AG09309 (cell line): ENCODE data around the gene ZNF592.

Experiments used
- DNase-seq: peaks from one replicate; pipeline ENCODE4 v3.0.0-alpha.2; 2010; ENCODE audit warnings: low read depth
- H3K4me3 ChIP-seq: 2 replicates; pipeline ENCODE4 v1.5.1; 2011; ENCODE audit warnings: mild to moderate bottlenecking, low read depth, low read length, moderate library complexity; ENCODE audit not compliant: control insufficient read depth
- TF ChIP-seq, protein P1 (sequence below): IDR thresholded peaks from 2 replicates; pipeline ENCODE4 v1.5.1; 2011; ENCODE audit warnings: mild to moderate bottlenecking, low read depth, low read length, inconsistent platforms; ENCODE audit not compliant: insufficient read depth, control insufficient read depth; ENCODE audit errors: missing control alignments

ZNF592 gene

GRCh38 chr15:84785053-84785452, 36.7 kb downstream of the ZNF592 start:
- H3K4me3 ChIP-seq = no peak overlapping the region
- DNase-seq = no peak
- TF ChIP-seq, protein P1, sequence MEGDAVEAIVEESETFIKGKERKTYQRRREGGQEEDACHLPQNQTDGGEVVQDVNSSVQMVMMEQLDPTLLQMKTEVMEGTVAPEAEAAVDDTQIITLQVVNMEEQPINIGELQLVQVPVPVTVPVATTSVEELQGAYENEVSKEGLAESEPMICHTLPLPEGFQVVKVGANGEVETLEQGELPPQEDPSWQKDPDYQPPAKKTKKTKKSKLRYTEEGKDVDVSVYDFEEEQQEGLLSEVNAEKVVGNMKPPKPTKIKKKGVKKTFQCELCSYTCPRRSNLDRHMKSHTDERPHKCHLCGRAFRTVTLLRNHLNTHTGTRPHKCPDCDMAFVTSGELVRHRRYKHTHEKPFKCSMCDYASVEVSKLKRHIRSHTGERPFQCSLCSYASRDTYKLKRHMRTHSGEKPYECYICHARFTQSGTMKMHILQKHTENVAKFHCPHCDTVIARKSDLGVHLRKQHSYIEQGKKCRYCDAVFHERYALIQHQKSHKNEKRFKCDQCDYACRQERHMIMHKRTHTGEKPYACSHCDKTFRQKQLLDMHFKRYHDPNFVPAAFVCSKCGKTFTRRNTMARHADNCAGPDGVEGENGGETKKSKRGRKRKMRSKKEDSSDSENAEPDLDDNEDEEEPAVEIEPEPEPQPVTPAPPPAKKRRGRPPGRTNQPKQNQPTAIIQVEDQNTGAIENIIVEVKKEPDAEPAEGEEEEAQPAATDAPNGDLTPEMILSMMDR = no peak

DNA sequence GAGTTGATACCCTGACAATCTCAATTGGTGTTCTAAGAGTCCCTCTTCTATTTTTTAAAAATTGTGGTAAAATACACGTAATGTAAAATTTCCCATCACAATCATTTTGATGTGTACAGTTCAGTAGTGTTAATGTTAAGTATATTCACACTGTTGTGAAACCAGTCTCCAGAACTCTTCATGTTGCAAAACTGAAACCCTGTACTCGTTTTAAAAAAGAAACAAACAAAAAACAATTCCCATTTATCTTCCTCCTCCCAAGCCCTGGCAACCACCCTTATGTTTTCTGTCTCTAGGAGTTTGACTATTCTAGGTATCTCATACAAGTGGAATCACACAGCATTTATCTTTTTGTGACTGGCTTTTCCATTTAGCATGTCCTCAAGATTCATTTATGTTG, 40.1 kb downstream of the ZNF592 start:
- DNase-seq = no peak
- TF ChIP-seq, protein P1 = no peak
- no peak overlapping the region for H3K4me3 ChIP-seq

GRCh38 chr15:84789762-84790161, 41.4 kb downstream of the ZNF592 start:
- TF ChIP-seq, protein P1 = no peak
- H3K4me3 ChIP-seq = no peak overlapping the region
- DNase-seq = no peak

- DNase-seq = no peak
- TF ChIP-seq, protein P1 = no peak
- H3K4me3 ChIP-seq = no peak overlapping the region
Measured at GRCh38 chr15:84790676-84791075, 42.3 kb downstream of the ZNF592 start.

GRCh38 chr15:84791763-84792162, 43.4 kb downstream of the ZNF592 start:
- TF ChIP-seq, protein P1 = no peak
- H3K4me3 ChIP-seq = no peak overlapping the region
- DNase-seq = no peak

- DNase-seq = no peak
- H3K4me3 ChIP-seq = no peak overlapping the region
- TF ChIP-seq, protein P1 = no peak
Measured at GRCh38 chr15:84793431-84794161, 45.2 kb downstream of the ZNF592 start.
